GM19324 (cell line): ENCODE measurements around the gene GHR.

Experiments used
- ATAC-seq: cut with Tn5 transposase; IDR thresholded peaks from one replicate; pipeline ENCODE4 v1.9.1; 2021; ENCODE audit warnings: mild to moderate bottlenecking, moderate library complexity; ENCODE audit not compliant: unreplicated experiment, low FRiP score

GHR gene

GRCh38 chr5:42596817-42597216, 173.6 kb downstream of the GHR start:
- no peak for ATAC-seq

- ATAC-seq = no peak
These were observed 174.2 kb downstream of the GHR start for GRCh38 chr5:42597318-42597937.

- no peak for ATAC-seq
These were observed 175.1 kb downstream of the GHR start for GRCh38 chr5:42598311-42598710.

GRCh38 chr5:42599106-42599505, 175.9 kb downstream of the GHR start:
- no peak for ATAC-seq

- no peak for ATAC-seq
These were observed 177.2 kb downstream of the GHR start for GRCh38 chr5:42600441-42600840.

GRCh38 chr5:42604171-42604711, 181.0 kb downstream of the GHR start:
- ATAC-seq = no peak

- ATAC-seq = no peak
These were observed 182.3 kb downstream of the GHR start for GRCh38 chr5:42605490-42605889.

GRCh38 chr5:42606464-42606869, 183.2 kb downstream of the GHR start:
- ATAC-seq = no peak

GRCh38 chr5:42611437-42611836, 188.2 kb downstream of the GHR start:
- no peak for ATAC-seq

GRCh38 chr5:42612750-42613366, 189.6 kb downstream of the GHR start:
- no peak for ATAC-seq

GRCh38 chr5:42614509-42614908, 191.3 kb downstream of the GHR start:
- ATAC-seq = no peak

- ATAC-seq = no peak
These were observed 197.5 kb downstream of the GHR start for GRCh38 chr5:42620579-42621216.

- no peak for ATAC-seq
These were observed 198.0 kb downstream of the GHR start for GRCh38 chr5:42621242-42621641.

GRCh38 chr5:42621662-42622061, 198.4 kb downstream of the GHR start:
- no peak for ATAC-seq

GRCh38 chr5:42624912-42625311, 201.7 kb downstream of the GHR start:
- no peak for ATAC-seq

GRCh38 chr5:42626462-42626861, 203.2 kb downstream of the GHR start:
- ATAC-seq = no peak

GRCh38 chr5:42628821-42629220, 205.6 kb downstream of the GHR start:
- no peak for ATAC-seq

- ATAC-seq = no peak
These were observed 206.0 kb downstream of the GHR start for GRCh38 chr5:42629284-42629683.

- ATAC-seq = no peak
These were observed 208.0 kb downstream of the GHR start for GRCh38 chr5:42631241-42631640.

- ATAC-seq = no peak
These were observed 209.2 kb downstream of the GHR start for GRCh38 chr5:42632354-42632900.

GRCh38 chr5:42634575-42634974, 211.3 kb downstream of the GHR start:
- ATAC-seq = no peak
